Nephron progenitor cell (in vitro differentiated cells): Measurements from ENCODE around the gene NT5DC2.

Experiments
- DNase-seq: peaks from one replicate; pipeline ENCODE4 v3.0.0; 2021
- H3K27ac Mint-ChIP-seq: 2 replicates; pipeline ENCODE4 v1.8.0; 2021; ENCODE audit warnings: mild to moderate bottlenecking, moderate library complexity, mixed read lengths
- H3K27me3 Mint-ChIP-seq: 2 replicates; pipeline ENCODE4 v1.8.0; 2021; ENCODE audit warnings: mild to moderate bottlenecking, low read depth, mixed read lengths; ENCODE audit not compliant: poor library complexity
- H3K36me3 Mint-ChIP-seq: 2 replicates; pipeline ENCODE4 v1.8.0; 2021; ENCODE audit warnings: low read depth, mixed read lengths
- H3K4me1 Mint-ChIP-seq: 2 replicates; pipeline ENCODE4 v1.8.0; 2021; ENCODE audit warnings: mixed read lengths
- H3K4me3 Mint-ChIP-seq: 2 replicates; pipeline ENCODE4 v1.8.0; 2021; ENCODE audit warnings: mild to moderate bottlenecking, moderate library complexity, mixed read lengths
- H3K9me3 Mint-ChIP-seq: 2 replicates; pipeline ENCODE4 v1.8.0; 2021; ENCODE audit warnings: mild to moderate bottlenecking, moderate library complexity, mixed read lengths
- TF ChIP-seq, protein P1 (sequence below): fragments of 200-600 bp; sonication (generic); IDR thresholded peaks from 2 replicates; pipeline ENCODE4 v1.5.0; 2021; ENCODE audit warnings: antibody characterized with exemption

Gene NT5DC2

DNA sequence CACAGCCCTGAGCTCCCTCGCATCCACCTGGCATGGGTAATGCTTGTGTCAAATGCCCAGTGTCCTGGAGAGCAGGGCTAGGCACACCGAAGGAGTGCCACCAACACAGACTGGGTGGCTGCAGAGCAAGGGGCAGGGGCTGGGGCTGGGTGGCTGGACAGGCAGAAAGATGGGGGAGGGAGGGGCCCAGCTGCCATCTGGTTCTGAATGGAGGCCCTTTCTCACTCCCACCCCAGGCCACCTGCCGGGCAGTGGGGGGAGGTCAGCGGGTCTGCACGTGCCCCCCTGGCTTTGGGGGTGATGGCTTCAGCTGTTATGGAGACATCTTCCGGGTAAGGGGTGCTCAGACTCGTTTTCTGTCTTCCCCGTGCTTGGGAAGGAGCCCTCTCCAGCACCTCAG lies 21.6 kb downstream of the NT5DC2 start:
- no peak for DNase-seq
- Mint-ChIP-seq H3K27ac (peak overlapping the region; percentile 19), H3K4me1 (peaks cover 11% of the 10 kb centered on the region), H3K27me3 (peaks cover 8% of the 10 kb centered on the region), H3K36me3 (no peaks in the 10 kb centered on the region), H3K4me3 (no peak overlapping the region), H3K9me3 (no peaks in the 10 kb centered on the region)
- TF ChIP-seq, protein P1, sequence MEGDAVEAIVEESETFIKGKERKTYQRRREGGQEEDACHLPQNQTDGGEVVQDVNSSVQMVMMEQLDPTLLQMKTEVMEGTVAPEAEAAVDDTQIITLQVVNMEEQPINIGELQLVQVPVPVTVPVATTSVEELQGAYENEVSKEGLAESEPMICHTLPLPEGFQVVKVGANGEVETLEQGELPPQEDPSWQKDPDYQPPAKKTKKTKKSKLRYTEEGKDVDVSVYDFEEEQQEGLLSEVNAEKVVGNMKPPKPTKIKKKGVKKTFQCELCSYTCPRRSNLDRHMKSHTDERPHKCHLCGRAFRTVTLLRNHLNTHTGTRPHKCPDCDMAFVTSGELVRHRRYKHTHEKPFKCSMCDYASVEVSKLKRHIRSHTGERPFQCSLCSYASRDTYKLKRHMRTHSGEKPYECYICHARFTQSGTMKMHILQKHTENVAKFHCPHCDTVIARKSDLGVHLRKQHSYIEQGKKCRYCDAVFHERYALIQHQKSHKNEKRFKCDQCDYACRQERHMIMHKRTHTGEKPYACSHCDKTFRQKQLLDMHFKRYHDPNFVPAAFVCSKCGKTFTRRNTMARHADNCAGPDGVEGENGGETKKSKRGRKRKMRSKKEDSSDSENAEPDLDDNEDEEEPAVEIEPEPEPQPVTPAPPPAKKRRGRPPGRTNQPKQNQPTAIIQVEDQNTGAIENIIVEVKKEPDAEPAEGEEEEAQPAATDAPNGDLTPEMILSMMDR = no peak

DNA sequence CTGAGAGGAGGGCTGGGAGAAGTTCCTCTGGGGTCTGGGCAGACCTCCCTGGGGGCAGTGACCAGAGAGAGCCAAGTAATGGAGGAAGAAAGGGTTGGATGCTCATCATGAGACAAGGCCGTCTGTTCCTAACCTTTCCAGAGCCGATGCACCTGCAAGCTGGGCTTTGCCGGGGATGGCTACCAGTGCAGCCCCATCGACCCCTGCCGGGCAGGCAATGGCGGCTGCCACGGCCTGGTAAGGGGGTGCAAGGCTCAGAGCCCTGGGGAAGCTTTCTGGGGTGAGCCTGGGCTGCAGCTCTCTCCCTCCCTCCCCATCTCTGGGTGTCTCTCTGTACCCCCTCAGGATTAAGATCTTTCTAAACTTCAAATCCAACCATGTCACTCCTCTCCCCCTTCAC lies 22.1 kb downstream of the NT5DC2 start:
- no peak for DNase-seq
- Mint-ChIP-seq H3K4me1 (peaks cover 14% of the 10 kb centered on the region), H3K4me3 (no peak overlapping the region), H3K9me3 (no peaks in the 10 kb centered on the region), H3K27me3 (peaks cover 8% of the 10 kb centered on the region), H3K36me3 (no peaks in the 10 kb centered on the region), H3K27ac (no peak overlapping the region)
- TF ChIP-seq, protein P1 = no peak

DNA sequence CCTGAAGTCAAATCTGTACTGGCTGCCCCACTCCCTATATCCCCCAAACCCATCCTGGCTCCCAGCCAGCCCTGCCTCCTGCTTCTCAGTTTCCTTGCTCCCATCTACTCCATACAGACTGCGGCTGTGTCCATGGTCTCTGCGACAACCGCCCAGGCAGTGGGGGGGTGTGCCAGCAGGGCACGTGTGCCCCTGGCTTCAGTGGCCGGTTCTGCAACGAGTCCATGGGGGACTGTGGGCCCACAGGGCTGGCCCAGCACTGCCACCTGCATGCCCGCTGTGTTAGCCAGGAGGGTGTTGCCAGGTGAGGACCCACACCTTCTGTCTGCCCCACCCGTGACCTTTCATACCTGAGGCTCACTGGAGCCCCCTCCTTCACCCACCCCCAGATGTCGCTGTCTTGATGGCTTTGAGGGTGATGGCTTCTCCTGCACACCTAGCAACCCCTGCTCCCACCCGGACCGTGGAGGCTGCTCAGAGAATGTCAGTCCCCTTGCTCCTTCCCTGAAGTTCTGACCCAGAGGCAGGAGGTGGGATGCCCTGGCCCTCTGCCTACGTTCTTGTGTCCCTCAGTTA lies 23.8 kb downstream of the NT5DC2 start:
- TF ChIP-seq, protein P1 = no peak
- H3K27me3 Mint-ChIP-seq = peaks cover 5% of the 10 kb centered on the region
- H3K9me3 Mint-ChIP-seq = no peaks in the 10 kb centered on the region
- H3K27ac Mint-ChIP-seq = no peak overlapping the region
- no peak overlapping the region for H3K4me3 Mint-ChIP-seq
- no peaks in the 10 kb centered on the region for H3K36me3 Mint-ChIP-seq
- peaks cover 8% of the 10 kb centered on the region for H3K4me1 Mint-ChIP-seq
- no peak for DNase-seq

DNA sequence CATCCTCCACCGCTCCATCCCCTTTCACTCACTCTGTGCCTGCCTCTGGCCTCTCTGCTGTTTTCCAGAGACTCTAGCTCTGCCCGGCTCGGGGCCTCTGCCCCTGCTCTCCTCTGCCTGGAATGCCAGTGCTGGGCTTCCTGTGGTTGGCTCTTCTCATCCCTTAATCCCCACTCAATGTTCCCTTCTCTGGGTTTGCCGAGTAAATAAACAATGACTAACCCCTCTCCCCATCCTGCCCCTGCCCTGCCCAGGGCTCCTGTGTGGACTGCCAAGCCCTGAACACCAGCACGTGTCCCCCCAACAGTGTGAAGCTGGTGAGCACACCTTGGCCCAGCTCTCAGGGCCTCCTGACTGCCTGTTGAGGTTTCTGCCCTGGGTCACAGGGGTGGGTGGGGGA lies 26.3 kb downstream of the NT5DC2 start:
- Mint-ChIP-seq H3K36me3 (no peaks in the 10 kb centered on the region), H3K27me3 (peaks cover 5% of the 10 kb centered on the region), H3K27ac (peak overlapping the region; percentile 54), H3K9me3 (no peaks in the 10 kb centered on the region), H3K4me1 (peaks cover 8% of the 10 kb centered on the region), H3K4me3 (no peak overlapping the region)
- TF ChIP-seq, protein P1 = no peak
- no peak for DNase-seq

DNA sequence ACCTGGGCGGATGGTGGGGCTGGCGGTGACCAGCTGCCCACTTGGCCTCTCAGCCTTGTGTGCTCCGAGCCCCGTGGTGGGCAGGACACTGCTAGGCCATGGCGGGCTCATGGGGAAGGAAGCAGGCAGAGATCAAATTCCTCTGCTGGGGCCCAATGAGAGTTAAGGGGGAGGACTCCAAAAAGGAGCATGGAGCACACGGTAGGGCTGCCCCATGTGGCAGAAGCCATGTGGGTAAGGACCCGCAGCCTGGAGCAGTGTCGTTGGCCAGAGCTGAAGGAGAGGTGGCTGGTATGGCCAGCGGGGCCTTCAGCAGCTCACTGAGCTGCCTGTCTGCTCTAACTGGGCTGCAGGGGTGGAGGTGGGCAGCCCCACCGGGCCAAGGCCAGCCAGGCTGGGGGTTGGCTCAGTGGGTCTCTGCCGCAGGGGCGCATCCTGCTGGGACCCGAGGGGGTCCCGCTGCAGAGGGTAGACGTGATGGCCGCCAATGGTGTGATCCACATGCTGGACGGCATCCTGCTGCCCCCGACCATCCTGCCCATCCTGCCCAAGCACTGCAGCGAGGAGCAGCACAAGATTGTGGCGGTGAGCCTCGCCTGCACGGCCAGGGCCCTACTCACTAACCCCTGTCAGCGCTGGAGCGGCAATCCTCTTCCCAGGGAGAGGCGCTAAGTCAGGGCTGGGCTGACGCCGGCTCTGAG lies 27.2 kb downstream of the NT5DC2 start:
- Mint-ChIP-seq H3K27ac (no peak overlapping the region), H3K4me3 (no peak overlapping the region), H3K4me1 (peaks cover 8% of the 10 kb centered on the region), H3K27me3 (peaks cover 5% of the 10 kb centered on the region), H3K36me3 (no peaks in the 10 kb centered on the region), H3K9me3 (no peaks in the 10 kb centered on the region)
- TF ChIP-seq, protein P1 = no peak
- no peak for DNase-seq

DNA sequence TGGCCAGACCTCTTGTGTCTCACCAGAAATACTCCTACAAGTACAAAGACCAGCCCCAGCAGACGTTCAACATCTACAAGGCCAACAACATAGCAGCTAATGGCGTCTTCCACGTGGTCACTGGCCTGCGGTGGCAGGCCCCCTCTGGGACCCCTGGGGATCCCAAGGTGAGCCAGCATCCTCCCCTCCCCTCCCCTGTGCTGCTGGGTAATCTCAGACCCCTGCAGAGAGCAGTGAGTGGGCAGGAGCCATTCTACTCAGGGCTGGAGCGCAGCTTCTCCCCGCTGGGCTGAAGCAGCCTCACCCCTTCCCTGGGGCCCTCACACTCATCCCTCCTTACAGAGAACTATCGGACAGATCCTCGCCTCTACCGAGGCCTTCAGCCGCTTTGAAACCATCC lies 28.7 kb downstream of the NT5DC2 start:
- DNase-seq = no peak
- Mint-ChIP-seq H3K27ac (no peak overlapping the region), H3K9me3 (no peaks in the 10 kb centered on the region), H3K4me1 (peaks cover 8% of the 10 kb centered on the region), H3K4me3 (no peak overlapping the region), H3K27me3 (peaks cover 2% of the 10 kb centered on the region), H3K36me3 (no peaks in the 10 kb centered on the region)
- TF ChIP-seq, protein P1 = no peak
